Sigmoid colon (tissue), 4 donors: ENCODE measurements around the gene ATRX.

Experiments
- POLR2A ChIP-seq, 2 donors: fragments of 450-650 bp; IDR thresholded peaks; one replicate each; pipeline ENCODE4 v1.6.1; 2016; ENCODE audit warnings: antibody characterized with exemption in 2 of 2, mild to moderate bottlenecking in 2 of 2, moderate library complexity in 2 of 2
- POLR2AphosphoS5 ChIP-seq, 4 donors: sonication (generic); formaldehyde crosslinking; IDR thresholded peaks; one replicate each; pipeline ENCODE4 v1.6.1; 2017; ENCODE audit warnings: antibody characterized with exemption in 4 of 4
- TF ChIP-seq, protein P1 (sequence below), 4 experiments: fragments of 450-650 bp in 3 of 4; fragments of 200-600 bp in 1 of 4; IDR thresholded peaks; one replicate each; pipeline ENCODE4 v1.5.1; 2016 to 2019; ENCODE audit warnings: antibody characterized with exemption in 4 of 4, mild to moderate bottlenecking in 3 of 4, moderate library complexity in 2 of 4

DNA sequence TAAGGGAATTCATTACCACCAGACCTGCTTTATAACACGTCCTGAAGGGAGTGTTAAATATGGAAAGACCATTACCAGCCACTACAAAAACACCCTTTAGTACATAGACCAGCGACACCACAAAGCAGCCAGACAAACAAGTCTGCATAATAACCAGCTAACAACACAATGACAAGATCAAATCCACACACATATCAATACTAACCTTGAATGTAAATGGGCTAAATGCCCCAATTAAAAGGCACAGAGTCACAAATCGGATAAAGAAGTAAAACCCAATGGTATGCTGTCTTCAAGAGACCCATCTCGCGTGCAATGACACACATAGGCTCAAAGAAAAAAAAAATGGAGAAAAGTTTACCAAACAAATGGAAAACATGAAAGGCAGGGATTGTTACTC, 302.0 kb downstream of the ATRX start:
- TF ChIP-seq, protein P1, sequence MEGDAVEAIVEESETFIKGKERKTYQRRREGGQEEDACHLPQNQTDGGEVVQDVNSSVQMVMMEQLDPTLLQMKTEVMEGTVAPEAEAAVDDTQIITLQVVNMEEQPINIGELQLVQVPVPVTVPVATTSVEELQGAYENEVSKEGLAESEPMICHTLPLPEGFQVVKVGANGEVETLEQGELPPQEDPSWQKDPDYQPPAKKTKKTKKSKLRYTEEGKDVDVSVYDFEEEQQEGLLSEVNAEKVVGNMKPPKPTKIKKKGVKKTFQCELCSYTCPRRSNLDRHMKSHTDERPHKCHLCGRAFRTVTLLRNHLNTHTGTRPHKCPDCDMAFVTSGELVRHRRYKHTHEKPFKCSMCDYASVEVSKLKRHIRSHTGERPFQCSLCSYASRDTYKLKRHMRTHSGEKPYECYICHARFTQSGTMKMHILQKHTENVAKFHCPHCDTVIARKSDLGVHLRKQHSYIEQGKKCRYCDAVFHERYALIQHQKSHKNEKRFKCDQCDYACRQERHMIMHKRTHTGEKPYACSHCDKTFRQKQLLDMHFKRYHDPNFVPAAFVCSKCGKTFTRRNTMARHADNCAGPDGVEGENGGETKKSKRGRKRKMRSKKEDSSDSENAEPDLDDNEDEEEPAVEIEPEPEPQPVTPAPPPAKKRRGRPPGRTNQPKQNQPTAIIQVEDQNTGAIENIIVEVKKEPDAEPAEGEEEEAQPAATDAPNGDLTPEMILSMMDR (IDR thresholded peaks at IDR 0.05), result no peak
- TF ChIP-seq POLR2AphosphoS5 (IDR thresholded peaks at IDR 0.05) (no peak), POLR2A (IDR thresholded peaks at IDR 0.05) (no peak)
